BLaER1 (cell line): ENCODE results near the gene UCN2.
A peak's percentile ranks its signal among the peaks of the same experiment; 100 is the strongest.

Experiments used
- H3K27ac ChIP-seq: shearing (Covaris generic); formaldehyde crosslinking; 2 replicates; pipeline ENCODE4 v1.8.1; 2022
- H3K27me3 ChIP-seq: shearing (Covaris generic); formaldehyde crosslinking; 2 replicates; pipeline ENCODE4 v1.8.1; 2022
- H3K36me3 ChIP-seq: shearing (Covaris generic); formaldehyde crosslinking; 2 replicates; pipeline ENCODE4 v1.8.1; 2022
- H3K4me1 ChIP-seq: shearing (Covaris generic); formaldehyde crosslinking; 2 replicates; pipeline ENCODE4 v1.8.1; 2022
- H3K4me2 ChIP-seq: shearing (Covaris generic); formaldehyde crosslinking; 2 replicates; pipeline ENCODE4 v1.8.1; 2022
- H3K4me3 ChIP-seq: shearing (Covaris generic); formaldehyde crosslinking; 2 replicates; pipeline ENCODE4 v1.8.1; 2022
- H3K9ac ChIP-seq: shearing (Covaris generic); formaldehyde crosslinking; 2 replicates; pipeline ENCODE4 v1.8.1; 2022
- H3K9me3 ChIP-seq: shearing (Covaris generic); formaldehyde crosslinking; 2 replicates; pipeline ENCODE4 v1.8.1; 2022
- H4K20me1 ChIP-seq: shearing (Covaris generic); formaldehyde crosslinking; 2 replicates; pipeline ENCODE4 v1.8.1; 2022
- Cebpa-rat ChIP-seq: shearing (Covaris generic); IDR thresholded peaks from 2 replicates; pipeline ENCODE4 v1.8.1; 2022

Gene UCN2

DNA sequence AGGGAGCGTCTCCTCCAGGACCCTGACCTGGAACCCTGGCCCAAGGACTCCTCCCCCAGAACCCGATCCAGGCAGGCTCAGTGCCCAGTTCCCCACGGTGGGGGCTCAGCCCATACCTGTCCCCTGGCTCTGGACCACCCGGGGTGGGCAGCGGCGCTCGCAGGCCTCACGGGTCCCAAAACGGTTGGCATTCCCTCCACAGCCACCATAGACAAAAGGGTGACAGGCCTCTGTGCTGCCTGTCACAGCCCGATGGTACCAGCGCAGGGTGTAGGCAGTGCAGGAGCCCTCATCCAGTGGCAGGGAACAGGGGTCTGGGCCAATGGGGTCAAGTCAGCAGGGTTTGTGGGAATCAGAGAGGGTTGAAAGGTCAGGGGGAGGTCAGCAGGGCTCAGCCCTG is 1.1 kb upstream of the UCN2 start:
- Histone ChIP-seq H3K36me3 (no peaks in the 10 kb centered on the region), H3K4me2 (peak overlapping the region; percentile 98), H3K4me3 (peak overlapping the region; percentile 47; the same call in 1 of the 2 replicates), H3K4me1 (peaks cover 82% of the 10 kb centered on the region), H3K27ac (peak overlapping the region; percentile 88), H3K9ac (peak overlapping the region; percentile 74), H3K9me3 (no peaks in the 10 kb centered on the region), H4K20me1 (no peaks in the 10 kb centered on the region), H3K27me3 (no peaks in the 10 kb centered on the region)
- TF ChIP-seq Cebpa-rat: no peak

DNA sequence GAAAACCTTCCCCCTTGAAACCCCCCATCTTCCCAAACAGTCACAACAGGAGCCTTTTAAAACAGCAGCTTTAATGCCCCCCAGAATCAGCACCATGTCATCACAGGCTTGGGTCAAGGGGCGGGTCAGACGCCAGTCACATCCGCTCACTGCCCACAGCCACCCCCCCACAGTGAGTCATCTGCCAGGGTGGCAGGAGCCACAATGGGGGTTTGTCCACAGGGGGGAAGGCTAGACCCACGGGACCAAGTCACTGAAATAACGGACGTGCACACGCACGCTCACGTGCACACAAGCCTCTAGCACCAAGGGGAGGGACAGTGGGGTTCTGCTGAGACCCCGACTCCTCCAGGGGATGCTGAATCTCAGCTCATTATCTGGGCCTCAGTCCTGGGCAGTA is 441 bp upstream of the UCN2 start:
- no peaks in the 10 kb centered on the region for H3K9me3 ChIP-seq
- peak overlapping the region; percentile 47 for H3K4me3 ChIP-seq
- H3K4me2 ChIP-seq: peak overlapping the region; percentile 98
- no peaks in the 10 kb centered on the region for H3K27me3 ChIP-seq
- no peaks in the 10 kb centered on the region for H3K36me3 ChIP-seq
- H3K4me1 ChIP-seq: peaks cover 89% of the 10 kb centered on the region
- TF ChIP-seq Cebpa-rat: no peak
- peak overlapping the region; percentile 88 for H3K27ac ChIP-seq
- H4K20me1 ChIP-seq: no peaks in the 10 kb centered on the region
- peak overlapping the region; percentile 74 for H3K9ac ChIP-seq

DNA sequence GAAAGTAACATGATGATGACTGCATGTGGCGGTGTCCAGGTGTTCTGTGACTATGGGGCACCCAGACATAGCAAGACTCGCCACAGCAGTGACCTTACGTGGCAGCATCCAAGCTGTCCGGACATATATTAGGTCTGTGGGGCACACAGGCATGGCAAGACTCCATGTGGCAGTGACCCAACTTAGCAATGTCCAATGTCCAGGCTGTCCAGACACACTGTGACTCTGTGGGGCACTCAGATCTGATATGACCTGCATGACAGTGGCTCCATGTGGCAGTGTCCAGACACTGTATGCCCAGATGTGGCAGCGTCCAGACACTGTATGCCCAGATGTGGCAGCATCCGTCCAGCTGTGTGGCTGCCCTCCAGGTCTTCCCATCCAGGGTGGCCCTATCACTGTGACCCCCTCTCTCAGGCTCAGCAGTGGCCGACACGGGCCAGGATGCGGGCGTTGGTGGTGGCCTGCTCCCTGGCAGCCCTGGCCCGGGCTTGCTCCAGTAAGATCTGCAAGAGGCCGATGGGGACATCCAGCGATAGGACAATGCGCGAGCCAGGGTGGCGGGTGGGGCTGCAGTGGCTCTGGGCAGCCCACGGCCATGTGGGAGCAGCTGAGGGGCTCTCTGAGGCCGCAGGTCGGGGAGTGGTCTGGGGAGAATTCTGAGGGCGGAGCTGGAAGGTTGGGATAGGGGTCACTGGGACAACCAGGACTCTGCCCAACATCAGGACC is 1.1 kb downstream of the UCN2 start:
- Histone ChIP-seq H4K20me1 (no peaks in the 10 kb centered on the region), H3K9me3 (no peaks in the 10 kb centered on the region), H3K4me3 (peak overlapping the region; percentile 47; the same call in 1 of the 2 replicates), H3K9ac (peak overlapping the region; percentile 74), H3K4me2 (peak overlapping the region; percentile 98), H3K27me3 (no peaks in the 10 kb centered on the region), H3K27ac (peak overlapping the region; percentile 88), H3K36me3 (no peaks in the 10 kb centered on the region), H3K4me1 (peaks cover 99% of the 10 kb centered on the region)
- TF ChIP-seq Cebpa-rat: no peak

DNA sequence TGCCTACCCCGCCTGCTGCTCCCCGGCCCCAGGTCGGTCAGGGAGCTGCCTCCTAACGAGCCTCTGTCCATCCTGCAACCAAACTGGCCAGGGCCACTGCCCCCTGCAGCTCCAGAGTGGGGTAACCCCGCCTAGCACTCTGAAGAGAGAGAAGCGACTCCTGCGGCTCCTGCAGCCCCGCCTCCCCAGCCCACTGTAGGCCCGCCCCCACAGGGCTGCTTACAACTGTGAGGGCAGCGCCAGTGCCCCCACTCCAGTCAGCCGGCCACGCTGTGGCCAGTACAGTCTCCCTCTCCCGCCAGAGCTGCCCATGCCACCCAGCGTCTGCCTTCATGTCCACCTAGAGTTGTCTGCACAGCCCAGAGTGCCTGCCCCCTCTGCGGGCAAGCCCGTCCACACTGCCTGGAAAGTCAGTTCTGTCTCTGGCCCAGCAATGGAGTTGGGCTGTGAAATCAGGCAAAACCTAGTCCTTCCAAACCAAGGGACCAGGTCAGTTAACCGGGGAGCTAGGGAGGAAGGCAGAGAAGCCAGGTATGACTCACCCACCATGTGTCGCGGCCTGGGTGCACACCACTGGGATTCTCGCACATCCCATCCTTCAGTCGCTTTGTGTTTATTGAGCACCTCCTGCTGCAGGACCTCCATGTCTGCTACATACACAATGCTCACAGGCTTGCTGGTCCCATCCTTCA is 2.4 kb downstream of the UCN2 start:
- Histone ChIP-seq H4K20me1 (no peaks in the 10 kb centered on the region), H3K4me1 (peaks cover 91% of the 10 kb centered on the region), H3K27ac (peak overlapping the region; percentile 88), H3K9ac (peak overlapping the region; percentile 75), H3K4me2 (peak overlapping the region; percentile 98), H3K4me3 (peak overlapping the region; percentile 66), H3K27me3 (no peaks in the 10 kb centered on the region), H3K9me3 (no peaks in the 10 kb centered on the region), H3K36me3 (no peaks in the 10 kb centered on the region)
- no peak for TF ChIP-seq Cebpa-rat

DNA sequence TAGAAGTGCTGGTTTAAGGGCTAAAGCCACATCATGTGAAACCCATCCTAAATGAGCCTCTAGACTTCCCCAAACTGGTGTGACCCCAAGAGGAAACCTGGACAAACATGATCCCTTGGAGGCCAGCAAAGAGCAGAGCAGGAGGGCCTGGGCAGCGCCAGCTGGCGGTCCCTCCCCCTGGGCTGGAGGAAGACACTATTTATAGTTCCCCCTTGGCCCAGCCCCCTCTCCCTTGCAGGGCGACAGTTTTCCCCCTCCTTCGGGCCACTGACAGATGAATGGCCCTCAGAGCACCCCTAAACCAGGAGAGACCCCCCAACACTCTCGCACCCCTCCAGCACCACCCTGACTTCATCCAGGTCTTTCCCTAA is 2.9 kb downstream of the UCN2 start:
- H3K9me3 ChIP-seq: no peaks in the 10 kb centered on the region
- no peaks in the 10 kb centered on the region for H3K36me3 ChIP-seq
- no peaks in the 10 kb centered on the region for H3K27me3 ChIP-seq
- peak overlapping the region; percentile 75 for H3K9ac ChIP-seq
- peaks cover 91% of the 10 kb centered on the region for H3K4me1 ChIP-seq
- peak overlapping the region; percentile 88 for H3K27ac ChIP-seq
- H4K20me1 ChIP-seq: no peaks in the 10 kb centered on the region
- peak overlapping the region; percentile 66 for H3K4me3 ChIP-seq
- peak overlapping the region; percentile 98 for H3K4me2 ChIP-seq
- TF ChIP-seq Cebpa-rat: no peak

DNA sequence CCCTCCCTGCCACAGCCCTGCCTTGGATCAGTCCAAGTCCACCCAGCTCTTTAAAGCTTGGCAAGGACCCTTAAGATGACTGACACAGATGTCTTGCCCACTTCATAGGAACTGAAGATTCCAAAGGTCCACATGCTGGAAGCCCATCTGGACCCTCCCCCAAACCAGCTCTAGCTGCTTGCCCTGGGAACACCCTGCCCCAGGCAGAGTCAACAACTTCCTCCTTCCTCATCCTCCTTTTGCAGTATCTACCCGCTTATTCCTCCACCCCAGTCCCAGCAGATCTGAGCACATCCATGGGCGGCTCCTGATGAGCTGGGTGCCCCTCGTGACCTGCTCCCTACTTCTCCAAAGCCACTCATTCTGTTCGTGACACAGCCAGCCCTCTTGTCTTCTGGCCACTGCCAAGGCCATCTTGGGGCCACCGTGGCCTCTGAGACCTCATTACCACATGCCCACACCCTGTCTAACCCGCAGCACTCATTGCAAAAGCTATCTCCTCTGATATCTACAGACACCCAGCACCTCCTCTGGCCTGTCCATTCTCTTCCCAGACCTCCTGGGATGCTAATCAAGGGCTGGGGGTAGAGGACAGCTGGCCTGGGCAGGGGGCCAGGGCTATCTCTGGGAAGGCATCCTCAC is 5.0 kb downstream of the UCN2 start:
- peak overlapping the region; percentile 88 for H3K27ac ChIP-seq
- H3K4me2 ChIP-seq: peak overlapping the region; percentile 98
- H3K27me3 ChIP-seq: no peaks in the 10 kb centered on the region
- H3K9ac ChIP-seq: peak overlapping the region; percentile 57
- H4K20me1 ChIP-seq: no peaks in the 10 kb centered on the region
- peak overlapping the region; percentile 0; the same call in 1 of the 2 replicates for H3K4me3 ChIP-seq
- H3K36me3 ChIP-seq: no peaks in the 10 kb centered on the region
- TF ChIP-seq Cebpa-rat: no peak
- H3K4me1 ChIP-seq: peaks cover 91% of the 10 kb centered on the region
- H3K9me3 ChIP-seq: no peaks in the 10 kb centered on the region

DNA sequence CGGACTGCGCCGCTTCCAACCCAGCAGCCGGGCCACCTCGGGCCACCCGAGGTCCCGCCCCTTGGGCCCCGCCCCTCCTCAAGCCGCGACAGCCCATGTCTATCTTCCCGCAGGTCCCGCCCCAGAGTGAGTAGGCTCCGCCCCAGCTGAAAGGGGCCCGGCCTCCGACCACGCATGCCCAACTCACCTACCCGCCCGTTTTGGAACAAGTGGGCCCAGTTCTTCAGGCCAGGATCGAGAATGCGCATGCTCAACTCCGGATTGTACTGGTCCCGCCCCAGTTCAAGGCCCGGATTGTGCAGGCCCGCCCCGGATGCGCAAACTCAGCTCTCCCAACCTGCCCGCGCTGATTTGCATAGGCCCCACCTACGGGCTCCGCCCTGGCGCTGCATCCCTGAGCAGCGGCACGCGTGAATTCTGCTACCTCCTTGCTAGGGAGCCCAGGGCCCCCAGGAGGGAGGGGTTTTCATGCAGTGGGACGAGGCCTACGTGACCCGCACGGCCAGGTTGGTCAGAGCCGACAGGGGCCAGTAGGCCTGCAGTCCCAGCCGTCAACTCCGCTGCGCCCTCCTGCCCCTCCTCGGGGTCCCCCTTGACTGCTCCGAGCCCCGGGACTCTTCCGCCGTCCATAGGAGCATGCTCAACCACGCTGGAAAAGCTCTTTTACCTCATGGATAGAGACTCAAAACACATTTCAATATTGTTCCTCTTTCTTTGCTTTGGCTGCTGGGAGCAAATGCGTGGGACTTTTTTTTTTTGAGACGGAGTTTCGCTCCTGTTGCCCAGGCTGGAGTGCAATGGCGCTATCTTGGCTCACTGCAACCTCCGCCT is 6.6 kb downstream of the UCN2 start, which contains the start of gene PFKFB4:
TSS of gene PFKFB4 (minus strand) at position 8 of the 831 bp plus-strand sequence. CDS start 26 bp downstream, outside the sequence.
- TF ChIP-seq Cebpa-rat: no peak
- H3K4me3 ChIP-seq: peak within 1 kb of the TSS; percentile 77
- no peaks in the 10 kb centered on the region for H3K9me3 ChIP-seq
- peak within 1 kb of the TSS; percentile 98 for H3K4me2 ChIP-seq
- H3K27me3 ChIP-seq: no peaks in the 10 kb centered on the region
- peak within 1 kb of the TSS; percentile 76 for H3K9ac ChIP-seq
- H3K36me3 ChIP-seq: peaks cover 4% of the 10 kb centered on the region; the same call in 1 of the 2 replicates
- H3K27ac ChIP-seq: peak within 1 kb of the TSS; percentile 78
- H3K4me1 ChIP-seq: peaks cover 91% of the 10 kb centered on the region
- no peaks in the 10 kb centered on the region for H4K20me1 ChIP-seq

DNA sequence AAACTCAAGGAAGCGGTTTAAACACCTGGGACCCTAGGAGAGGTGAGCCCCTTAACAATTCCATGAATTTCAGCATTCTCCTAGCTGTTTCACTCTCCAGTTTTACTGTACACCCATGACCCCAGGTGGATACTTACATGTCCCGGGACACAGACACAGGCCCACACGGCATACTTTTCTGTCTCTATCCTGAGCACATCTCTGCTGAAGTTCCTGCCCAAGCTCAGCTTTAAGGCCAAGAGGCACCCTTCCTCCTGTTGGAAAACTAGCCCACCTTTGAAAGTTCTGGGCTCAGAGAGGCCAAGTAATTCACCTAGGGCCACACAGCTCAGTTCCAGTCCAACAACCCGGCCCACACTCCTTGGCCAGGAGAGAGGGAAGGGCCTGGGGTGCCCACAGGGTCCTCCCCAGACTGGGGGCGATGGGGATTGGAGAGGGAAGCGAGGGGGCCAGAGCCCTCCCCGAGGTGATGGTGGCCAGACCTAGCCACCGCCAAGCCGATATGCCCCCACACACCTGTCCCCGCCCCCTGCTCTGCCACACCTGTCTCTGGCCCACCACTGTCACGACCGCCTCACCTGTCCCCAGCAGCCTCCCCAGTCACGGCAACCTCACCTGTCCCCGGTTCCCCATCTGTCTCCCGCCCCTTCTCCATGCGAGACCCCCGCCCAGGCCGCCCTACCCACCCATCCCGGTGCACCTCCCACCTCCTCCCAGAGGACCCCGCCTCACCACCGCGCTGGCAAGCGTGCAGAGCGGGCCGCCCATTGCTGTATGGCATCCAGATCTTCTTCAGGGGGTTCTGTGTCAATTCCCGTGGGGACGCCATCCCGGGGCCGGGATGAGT is 7.4 kb downstream of the UCN2 start:
- Histone ChIP-seq H3K9me3 (no peaks in the 10 kb centered on the region), H3K36me3 (peaks cover 9% of the 10 kb centered on the region; the same call in 1 of the 2 replicates), H3K4me3 (peak overlapping the region; percentile 77), H3K4me2 (peak overlapping the region; percentile 98), H3K27me3 (no peaks in the 10 kb centered on the region), H3K27ac (peak overlapping the region; percentile 78), H4K20me1 (no peaks in the 10 kb centered on the region), H3K9ac (peak overlapping the region; percentile 66), H3K4me1 (peaks cover 91% of the 10 kb centered on the region)
- TF ChIP-seq Cebpa-rat: no peak
